Measurements from ENCODE around the gene PAX5.
"Not testable (repeated sequence)": the region's sequence is repeated elsewhere in the genome, so short reads cannot be mapped to it uniquely, and the experiment has no call there.

The PAX5 gene

GRCh38 chr9:36888551-36888950, 145.5 kb downstream of the PAX5 start:
- in situ Hi-C loops (cut with MboI; ENCODE audit: low sequenced_read_pairs): no loop called here

- in situ Hi-C loops (cut with MboI; ENCODE audit: low sequenced_read_pairs): no loop called here
These were observed 149.3 kb downstream of the PAX5 start for GRCh38 chr9:36884721-36885120.

DNA sequence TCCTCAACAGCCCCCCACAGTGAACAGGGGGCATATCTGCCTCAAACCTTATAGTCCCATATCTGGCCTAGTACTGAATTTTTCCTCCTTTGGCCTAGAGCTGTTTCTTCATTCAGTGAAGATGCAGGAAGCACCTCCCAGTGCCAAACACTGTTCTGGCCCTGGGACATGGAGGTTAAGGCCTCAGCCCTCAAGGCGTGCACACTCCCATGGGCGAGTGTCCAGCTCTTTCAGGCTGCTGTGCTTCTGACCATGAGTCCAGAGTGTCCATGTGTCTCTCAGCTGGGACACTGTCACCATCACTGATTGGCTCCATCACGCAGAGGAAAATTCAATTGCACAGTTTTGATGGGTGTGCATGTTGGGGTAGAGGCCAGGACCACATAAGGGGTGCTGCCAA, 151.5 kb downstream of the PAX5 start:
- in situ Hi-C loops (cut with MboI; ENCODE audit: low sequenced_read_pairs): no loop called here

GRCh38 chr9:36881743-36882441, 152.2 kb downstream of the PAX5 start:
- in situ Hi-C loops (cut with MboI; ENCODE audit: low sequenced_read_pairs): no loop called here

GRCh38 chr9:36881316-36881715, 152.8 kb downstream of the PAX5 start:
- in situ Hi-C loops (cut with MboI; ENCODE audit: low sequenced_read_pairs): no loop called here

DNA sequence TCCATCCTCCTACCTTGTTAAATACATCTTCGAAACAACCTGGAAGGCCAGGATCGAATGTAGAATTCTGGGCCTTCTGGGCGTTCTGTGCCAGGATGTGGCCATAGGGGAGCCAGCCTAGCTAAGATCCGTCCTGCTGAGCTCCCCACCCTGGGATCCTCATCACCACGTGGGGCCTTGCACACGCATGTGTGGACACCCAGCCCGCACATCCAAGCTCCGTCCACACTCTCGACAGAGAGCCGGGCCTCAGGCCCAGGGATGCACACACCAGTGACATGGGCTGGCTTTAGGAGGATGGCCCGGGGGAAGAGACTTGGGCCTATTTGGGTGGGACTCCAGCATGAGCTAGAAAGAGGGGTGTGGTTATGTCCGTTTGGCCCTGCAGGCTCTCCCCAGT, 154.0 kb downstream of the PAX5 start:
- in situ Hi-C loops (cut with MboI; ENCODE audit: low sequenced_read_pairs): no loop called here

- in situ Hi-C loops (cut with MboI; ENCODE audit: low sequenced_read_pairs): no loop called here
These were observed 154.8 kb downstream of the PAX5 start for GRCh38 chr9:36878986-36879982.

- in situ Hi-C loops (cut with MboI; ENCODE audit: low sequenced_read_pairs): no loop called here
These were observed 156.8 kb downstream of the PAX5 start for GRCh38 chr9:36877239-36877638.

DNA sequence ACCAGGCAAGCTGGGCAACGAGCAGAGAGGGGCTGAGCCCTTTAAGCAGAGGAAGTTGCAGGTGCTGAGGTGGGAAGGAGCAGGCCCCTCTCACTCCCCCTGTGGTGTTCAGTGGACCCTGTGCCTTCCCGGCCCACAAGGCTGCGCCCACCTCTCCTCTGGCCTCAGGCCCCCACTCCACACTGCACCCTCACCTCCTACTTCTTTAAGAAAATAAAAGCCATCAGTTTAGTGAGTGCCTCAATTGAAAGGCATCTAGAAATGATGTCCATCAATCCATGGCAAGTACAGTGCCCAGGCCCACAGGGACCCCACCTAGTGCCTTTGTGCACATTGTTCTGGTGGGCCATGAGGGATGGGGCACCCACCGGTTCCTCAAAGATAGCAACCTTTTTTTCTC, 158.0 kb downstream of the PAX5 start:
- in situ Hi-C loops (cut with MboI; ENCODE audit: low sequenced_read_pairs): no loop called here

- in situ Hi-C loops (cut with MboI; ENCODE audit: low sequenced_read_pairs): no loop called here
These were observed 159.1 kb downstream of the PAX5 start for GRCh38 chr9:36874921-36875320.

GRCh38 chr9:36874261-36874660, 159.8 kb downstream of the PAX5 start:
- in situ Hi-C loops (cut with MboI; ENCODE audit: low sequenced_read_pairs): no loop called here

DNA sequence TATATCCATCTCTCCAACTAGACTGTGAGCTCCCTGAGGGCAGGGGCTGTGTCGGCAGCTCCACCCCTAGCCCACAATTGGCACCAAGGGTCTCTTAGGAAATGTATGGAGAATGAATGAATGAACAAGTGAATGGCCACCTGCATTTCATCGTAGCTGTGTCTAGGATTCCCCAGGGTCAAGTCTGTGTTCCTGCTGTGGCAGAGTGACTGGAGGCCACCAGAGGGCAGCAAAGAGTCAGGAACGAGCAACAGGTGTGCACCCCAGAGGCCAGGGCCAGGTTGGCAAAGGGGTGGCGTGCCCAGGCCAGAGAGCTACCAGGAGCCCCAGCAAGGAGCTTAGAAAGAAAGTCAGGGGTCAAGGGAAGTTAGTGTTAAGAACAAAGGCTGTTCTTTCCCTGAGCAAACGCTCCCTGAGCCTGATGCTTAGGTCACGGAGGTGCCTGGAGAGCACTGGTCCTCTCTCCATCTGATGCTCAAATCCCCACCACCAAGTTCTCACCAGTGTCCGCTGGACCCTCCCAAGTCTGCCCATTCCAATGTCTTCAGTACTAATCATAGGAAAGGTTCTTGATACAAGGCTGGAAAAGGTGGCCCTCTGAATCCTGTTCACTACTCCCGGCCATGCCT, 160.7 kb downstream of the PAX5 start:
- in situ Hi-C loops (cut with MboI; ENCODE audit: low sequenced_read_pairs): no loop called here

- in situ Hi-C loops (cut with MboI; ENCODE audit: low sequenced_read_pairs): no loop called here
These were observed 161.4 kb downstream of the PAX5 start for GRCh38 chr9:36872641-36873040.

DNA sequence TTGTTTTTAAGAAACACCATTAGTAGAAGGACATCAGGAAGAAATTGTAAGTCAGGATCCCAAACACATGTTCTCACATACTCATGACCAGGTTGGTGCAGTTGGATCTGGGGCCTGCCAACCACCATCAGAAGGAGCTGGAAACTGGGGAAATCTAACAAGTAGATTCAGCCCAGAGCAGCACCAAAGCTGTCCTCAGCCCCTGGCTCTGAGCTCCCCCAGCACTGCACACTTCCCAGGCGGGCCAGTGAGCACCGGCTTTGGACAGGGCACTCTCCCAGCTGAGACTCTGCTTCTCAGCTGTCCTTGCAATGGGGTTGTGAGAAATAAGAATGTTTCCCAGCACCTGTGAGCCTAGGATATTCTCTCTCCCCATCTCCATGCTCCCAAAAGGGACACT, 162.5 kb downstream of the PAX5 start:
- in situ Hi-C loops (cut with MboI; ENCODE audit: low sequenced_read_pairs): no loop called here

GRCh38 chr9:36870960-36871359, 163.1 kb downstream of the PAX5 start:
- in situ Hi-C loops (cut with MboI; ENCODE audit: low sequenced_read_pairs): no loop called here

DNA sequence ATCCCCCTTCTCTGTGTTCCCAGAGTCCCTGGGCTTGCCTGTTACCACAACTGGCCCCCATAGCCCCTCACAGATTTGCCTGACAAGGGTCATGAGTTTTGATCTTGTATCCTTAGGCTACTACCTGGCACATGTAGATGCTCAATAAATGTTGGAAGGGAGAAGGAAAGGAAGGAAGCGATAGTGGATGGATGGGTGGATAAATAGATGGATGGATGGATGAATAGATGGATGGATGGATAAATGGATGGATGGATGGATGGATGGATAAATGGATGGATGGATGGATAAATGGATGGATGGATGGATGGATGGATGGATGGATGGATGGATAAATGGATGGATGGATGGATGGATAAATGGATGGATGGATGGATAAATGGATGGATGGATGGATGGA, 164.5 kb downstream of the PAX5 start:
- in situ Hi-C loops (cut with MboI; ENCODE audit: low sequenced_read_pairs): not testable (repeated sequence)

DNA sequence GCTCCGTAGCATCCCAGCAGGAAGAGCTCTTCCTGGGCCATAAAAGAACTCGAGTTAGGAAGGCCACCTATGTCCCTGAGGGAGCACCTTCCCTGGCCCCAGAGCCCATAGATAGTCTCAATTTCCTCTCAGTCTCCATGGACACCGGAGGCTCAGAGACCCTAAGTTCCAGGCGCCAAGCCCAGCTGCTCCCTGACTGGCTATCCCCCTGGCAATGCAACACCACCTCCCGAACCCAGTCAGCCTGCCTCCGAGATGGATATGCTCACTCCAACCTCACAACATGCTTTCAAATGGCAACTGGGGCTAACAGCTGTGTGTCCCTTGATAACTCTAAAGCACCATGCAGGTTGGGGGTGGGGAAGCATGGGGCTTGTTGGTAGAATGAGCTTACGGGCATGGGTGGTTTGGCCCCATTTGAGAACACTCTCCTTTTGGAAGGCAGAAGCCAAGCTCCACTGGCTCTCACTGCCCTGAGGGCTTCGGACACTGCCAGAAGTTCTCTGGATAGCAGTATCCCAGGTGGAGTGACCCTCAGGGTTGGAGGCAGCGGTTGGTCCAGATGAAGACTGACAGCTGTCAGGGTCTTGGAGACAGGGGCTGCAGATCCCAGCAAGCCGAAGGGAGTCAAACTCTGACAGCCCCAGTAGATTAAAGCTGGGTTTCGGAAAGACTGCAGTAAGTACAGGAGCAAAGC, 165.3 kb downstream of the PAX5 start:
- in situ Hi-C loops (cut with MboI; ENCODE audit: low sequenced_read_pairs): no loop called here

DNA sequence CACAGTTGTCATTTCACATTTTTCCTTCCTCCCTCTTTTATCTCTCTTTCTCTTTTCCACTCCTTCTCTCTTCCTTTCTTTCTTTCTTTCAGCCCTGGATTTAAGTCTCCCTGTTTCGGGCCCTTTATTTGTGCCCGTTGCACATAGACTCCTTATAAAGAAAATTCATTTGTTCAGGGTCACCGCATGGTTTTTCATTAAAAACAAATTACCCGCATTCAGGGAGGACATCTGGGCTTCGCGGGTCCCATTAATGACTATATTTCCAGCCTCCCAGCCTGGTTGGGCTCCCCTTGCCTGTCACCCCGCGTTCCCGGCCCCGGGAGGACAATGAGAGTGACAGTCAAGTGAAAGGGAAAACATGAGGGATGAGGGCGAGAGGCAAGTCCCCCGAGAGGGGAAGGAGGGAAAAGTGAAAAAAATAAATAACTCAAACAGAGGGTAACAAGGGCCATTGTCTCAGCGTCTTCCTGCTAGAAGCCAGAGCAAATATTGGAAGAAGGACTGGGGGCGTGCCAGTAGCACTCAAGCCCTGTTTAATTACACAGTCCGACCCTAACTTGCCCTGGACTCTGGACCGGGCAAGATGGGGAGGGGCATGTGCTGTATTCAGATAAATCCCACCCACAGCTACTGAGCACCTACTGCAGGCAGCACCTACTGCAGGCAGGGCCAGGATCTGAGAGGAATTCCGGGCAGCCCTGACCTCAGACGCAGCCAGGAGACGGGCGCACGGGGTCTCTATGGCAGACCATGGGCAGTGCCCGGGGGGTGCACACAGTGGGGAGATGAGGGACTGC, 166.2 kb downstream of the PAX5 start:
- in situ Hi-C loops (cut with MboI; ENCODE audit: low sequenced_read_pairs): no loop called here

- in situ Hi-C loops (cut with MboI; ENCODE audit: low sequenced_read_pairs): no loop called here
These were observed 166.8 kb downstream of the PAX5 start for GRCh38 chr9:36867241-36867640.

DNA sequence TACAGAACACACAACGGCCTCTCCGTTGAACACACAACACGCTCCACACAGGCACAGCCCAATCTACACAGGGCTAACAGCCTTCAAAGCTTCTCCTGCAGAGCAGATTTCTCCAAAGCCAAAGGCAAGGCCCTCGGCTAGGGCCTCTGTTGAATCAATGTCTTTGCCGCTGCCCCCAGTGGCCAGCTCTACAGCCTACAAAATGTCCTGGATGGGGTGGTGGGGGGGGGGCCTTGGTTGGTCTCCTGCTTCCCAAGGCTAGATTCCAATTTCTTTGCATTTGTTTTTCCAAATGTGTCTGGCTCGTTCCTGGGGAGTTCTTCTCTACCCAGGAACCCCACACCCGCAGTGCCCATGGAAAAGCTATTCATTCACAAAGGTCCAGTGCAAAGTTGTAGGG, 167.2 kb downstream of the PAX5 start:
- in situ Hi-C loops (cut with MboI; ENCODE audit: low sequenced_read_pairs): no loop called here

All from HL-60/S4 treated with phorbol 12-myristate 13-acetate at 8.2 ng/mL for 4 days and 3 days (cell line).